Measurements from ENCODE around the gene EOLA1.
"Not testable (repeated sequence)": the region's sequence is repeated elsewhere in the genome, so short reads cannot be mapped to it uniquely, and the experiment has no call there.

Gene EOLA1

GRCh38 chrX:149545545-149546543, 5.0 kb downstream of the EOLA1 start:
- not testable (repeated sequence) for DNase-seq (ENCODE audit: low read depth)

DNA sequence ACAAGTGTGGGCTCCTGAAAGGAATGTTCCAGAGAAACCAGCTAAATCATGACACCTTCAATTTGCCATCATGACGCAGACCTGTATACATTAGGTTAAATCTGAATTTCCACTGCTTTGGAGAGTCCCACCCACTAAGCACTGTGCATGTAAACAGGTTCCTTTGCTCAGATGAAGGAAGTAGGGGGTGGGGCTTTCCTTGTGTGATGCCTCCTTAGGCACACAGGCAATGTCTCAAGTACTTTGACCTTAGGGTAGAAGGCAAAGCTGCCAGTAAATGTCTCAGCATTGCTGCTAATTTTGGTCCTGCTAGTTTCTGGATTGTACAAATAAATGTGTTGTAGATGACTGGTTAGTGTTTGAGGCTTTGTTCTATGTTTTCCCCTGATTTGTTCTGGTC, 6.2 kb downstream of the EOLA1 start:
- DNase-seq (ENCODE audit: low read depth), result not testable (repeated sequence)

GRCh38 chrX:149547782-149548181, 7.0 kb downstream of the EOLA1 start:
- DNase-seq (ENCODE audit: low read depth), result not testable (repeated sequence)

DNA sequence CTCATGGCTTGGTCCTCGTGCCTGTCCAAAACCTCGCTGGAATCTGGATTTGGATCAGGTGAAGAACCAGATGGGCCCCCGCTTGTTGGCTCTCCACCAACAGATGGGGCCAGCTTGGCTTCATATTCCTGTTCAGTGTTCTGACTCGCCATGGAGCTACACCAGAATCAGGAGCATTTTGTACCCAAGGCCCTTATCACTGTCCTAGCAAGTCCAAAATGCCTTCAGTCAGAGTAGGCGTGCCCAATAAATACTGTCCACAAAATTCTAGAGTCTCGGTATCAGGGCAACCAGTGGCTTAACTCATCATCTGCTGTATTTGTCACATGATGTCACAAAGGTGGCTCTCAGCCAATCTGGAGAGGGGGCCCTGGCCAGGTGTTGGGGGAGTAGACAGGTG, 8.9 kb downstream of the EOLA1 start, which contains the start of gene HSFX3:
HSFX3 (minus strand) TSS at position 224 of the 400 bp plus-strand sequence; CDS start at position 152, 72 bp downstream.
- DNase-seq (ENCODE audit: low read depth), result not testable (repeated sequence)

DNA sequence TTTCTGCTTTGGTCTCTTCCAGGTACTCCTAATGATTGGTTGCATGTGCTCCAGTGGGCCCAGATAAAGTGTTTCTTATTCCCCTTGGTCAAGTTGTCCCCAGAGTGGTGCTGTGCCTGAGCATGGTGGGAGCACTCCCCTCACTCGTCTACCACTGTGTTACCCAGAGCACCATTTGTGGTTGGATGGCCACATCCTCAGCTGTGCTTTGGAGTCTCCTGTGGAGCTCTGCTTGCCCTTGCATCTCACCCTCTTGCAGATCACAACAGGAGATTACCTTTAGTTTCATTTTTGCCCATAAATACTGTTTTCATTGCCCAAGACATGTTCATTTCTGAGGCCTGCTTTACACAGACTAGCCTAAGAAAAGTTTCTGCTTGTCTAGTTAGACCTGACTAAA, 9.6 kb downstream of the EOLA1 start:
- not testable (repeated sequence) for DNase-seq (ENCODE audit: low read depth)

- not testable (repeated sequence) for DNase-seq (ENCODE audit: low read depth)
Measured at GRCh38 chrX:149551245-149551938, 10.6 kb downstream of the EOLA1 start.

DNA sequence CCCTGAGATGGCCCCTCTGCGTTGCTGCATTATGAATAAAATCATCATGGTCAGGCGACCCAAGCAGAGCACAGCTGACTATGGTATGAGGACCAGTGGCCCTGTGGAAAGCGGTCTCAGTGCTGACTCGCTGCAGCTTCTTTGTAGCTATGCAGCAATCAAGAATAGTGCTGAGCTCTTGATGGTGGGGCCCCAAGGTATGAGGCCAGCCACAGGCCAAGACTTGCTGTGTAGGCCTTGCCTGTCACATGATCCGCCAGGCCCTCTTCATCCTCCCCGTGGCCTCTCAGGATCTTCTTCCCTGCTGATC, 11.1 kb downstream of the EOLA1 start:
- not testable (repeated sequence) for DNase-seq (ENCODE audit: low read depth)

DNA sequence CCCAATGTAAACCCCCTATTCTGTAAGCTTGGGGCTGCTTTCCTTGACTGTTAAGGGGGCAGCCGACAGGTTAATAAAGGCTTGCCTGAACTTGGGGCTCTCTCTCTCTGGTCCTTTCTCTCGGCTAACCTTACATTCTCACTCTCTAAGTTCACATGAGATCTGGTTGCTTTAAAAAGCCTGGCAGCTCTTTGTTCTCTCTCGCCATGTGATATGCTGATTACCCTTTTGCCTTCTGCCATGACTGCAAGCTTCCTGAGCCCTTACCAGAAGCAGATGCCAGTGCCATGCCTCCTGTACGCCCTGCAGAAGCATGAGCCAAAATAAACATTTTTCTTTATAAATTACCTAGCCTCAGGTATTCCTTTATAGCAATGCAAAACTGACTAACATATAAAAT, 14.4 kb downstream of the EOLA1 start:
- not testable (repeated sequence) for DNase-seq (ENCODE audit: low read depth)

DNA sequence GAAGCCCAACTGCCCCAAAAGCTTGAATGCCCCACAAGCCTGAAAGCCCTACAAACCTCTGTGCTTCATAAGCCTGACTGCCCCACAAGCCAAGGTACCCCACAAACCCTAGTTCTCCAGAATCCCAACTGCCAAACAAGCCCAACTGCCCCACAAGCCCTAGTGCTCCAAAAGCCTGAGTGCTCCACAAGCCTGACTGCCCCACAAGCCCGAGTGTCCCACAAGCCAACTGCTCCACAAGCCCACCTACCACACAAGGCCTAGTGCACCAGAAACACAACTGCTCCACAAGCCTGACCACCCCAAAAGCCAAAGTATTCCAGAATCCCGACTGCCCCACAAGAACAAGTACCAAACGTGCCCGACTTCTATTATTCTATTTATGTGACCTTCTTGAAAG, 22.5 kb downstream of the EOLA1 start:
- no peak for DNase-seq (ENCODE audit: low read depth)

- no peak for DNase-seq (ENCODE audit: low read depth)
Measured at GRCh38 chrX:149567621-149568417, 27.0 kb downstream of the EOLA1 start.

DNA sequence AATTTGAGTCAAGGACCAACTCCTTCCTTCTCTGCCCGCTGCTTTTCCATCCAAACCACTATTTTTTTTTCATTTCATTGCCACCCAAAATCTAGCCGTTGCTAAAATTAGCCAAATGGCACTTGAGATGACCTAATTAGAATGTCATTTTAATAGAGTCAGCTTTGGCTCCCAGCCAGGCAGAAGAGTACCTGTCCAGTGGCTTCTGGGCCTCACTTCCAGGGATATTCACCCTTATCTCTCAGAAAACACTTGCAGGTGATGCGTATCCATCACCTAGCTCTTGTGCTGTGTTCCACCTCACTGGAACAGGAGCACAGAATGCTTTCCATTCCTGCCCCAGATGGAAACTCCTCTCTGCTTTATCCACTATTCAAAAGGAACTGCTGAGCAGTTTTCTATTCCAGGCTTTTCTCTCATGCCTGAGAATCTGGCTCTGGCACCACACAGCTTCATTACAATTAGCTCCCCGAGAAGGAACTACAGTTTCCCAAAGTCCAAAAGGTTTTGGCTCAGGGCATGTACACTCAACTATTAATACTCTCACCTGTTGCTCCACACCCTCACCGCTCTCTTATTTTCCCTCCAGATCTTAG, 28.0 kb downstream of the EOLA1 start:
- no peak for DNase-seq (ENCODE audit: low read depth)

DNA sequence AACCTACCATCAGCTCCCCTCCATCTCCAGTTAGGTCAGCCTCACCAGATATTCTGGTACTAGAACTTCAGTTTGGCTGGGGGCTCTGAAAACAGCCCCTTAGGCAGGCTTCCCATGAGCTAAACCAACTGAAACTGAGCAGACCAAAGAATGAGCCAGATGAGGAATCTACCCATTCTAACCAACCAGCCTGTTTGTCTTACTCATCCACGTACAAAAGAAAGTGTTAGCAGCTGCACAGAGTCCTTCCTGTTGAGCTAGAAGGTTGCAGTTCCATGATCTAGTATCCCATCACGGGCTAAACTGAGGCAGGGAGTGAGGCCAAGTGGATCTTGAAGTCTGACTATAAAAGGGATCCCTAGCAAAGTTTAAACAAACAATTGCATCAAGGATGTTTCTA, 29.0 kb downstream of the EOLA1 start:
- DNase-seq (ENCODE audit: low read depth), result no peak

GRCh38 chrX:149570668-149571067, 29.9 kb downstream of the EOLA1 start:
- DNase-seq (ENCODE audit: low read depth), result no peak

GRCh38 chrX:149571770-149572169, 31.0 kb downstream of the EOLA1 start:
- no peak for DNase-seq (ENCODE audit: low read depth)

GRCh38 chrX:149572743-149573142, 31.9 kb downstream of the EOLA1 start:
- no peak for DNase-seq (ENCODE audit: low read depth)

- not testable (repeated sequence) for DNase-seq (ENCODE audit: low read depth)
Measured at GRCh38 chrX:149573456-149573855, 32.6 kb downstream of the EOLA1 start.

GRCh38 chrX:149585631-149586030, 44.8 kb downstream of the EOLA1 start:
- not testable (repeated sequence) for DNase-seq (ENCODE audit: low read depth)

- DNase-seq (ENCODE audit: low read depth), result not testable (repeated sequence)
Measured at GRCh38 chrX:149587359-149587758, 46.5 kb downstream of the EOLA1 start, which contains the start of gene MAGEA9B. TSS of gene MAGEA9B (minus strand) at chrX:149587459. CDS start at chrX:149583179, 4,280 bp downstream.

GRCh38 chrX:149590993-149591392, 50.2 kb downstream of the EOLA1 start:
- not testable (repeated sequence) for DNase-seq (ENCODE audit: low read depth)

- not testable (repeated sequence) for DNase-seq (ENCODE audit: low read depth)
Measured at GRCh38 chrX:149595214-149595613, 54.4 kb downstream of the EOLA1 start, which contains the start of gene HSFX2. TSS of gene HSFX2 (minus strand) at chrX:149595314. CDS start at chrX:149594700, 614 bp downstream.

DNA sequence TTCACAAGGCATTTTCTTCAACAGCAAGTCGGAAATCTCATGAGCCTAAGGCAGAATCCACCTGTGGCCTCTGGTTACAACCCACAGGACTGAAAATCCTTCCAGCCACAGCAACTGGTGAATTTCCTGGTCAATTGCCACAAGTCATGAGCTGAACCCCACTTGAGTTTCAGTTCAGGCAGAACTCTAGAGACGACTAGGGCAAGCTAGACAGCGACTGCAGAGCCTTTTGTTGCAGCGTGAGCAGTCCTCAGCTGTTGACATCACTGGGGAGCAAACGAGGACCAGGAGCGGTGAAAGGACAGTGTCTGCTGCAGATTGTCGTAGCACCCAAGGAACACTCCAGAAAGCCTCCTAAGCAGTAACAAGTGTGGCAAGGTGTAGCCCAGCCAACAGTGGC, 55.1 kb downstream of the EOLA1 start:
- not testable (repeated sequence) for DNase-seq (ENCODE audit: low read depth)
